GM18507 (cell line): Measurements from ENCODE around the gene EXOC5.

ENCODE experiments used
- DNase-seq: peaks from one replicate; pipeline ENCODE4 v3.0.0; 2011; ENCODE audit warnings: low read depth; ENCODE audit not compliant: insufficient read length; ENCODE audit errors: extremely low spot score
- FAIRE-seq: peaks from 2 replicates; lab custom pipeline; 2011; peaks lifted over from hg19 to GRCh38; lab: Jason Lieb, UNC

The EXOC5 gene

DNA sequence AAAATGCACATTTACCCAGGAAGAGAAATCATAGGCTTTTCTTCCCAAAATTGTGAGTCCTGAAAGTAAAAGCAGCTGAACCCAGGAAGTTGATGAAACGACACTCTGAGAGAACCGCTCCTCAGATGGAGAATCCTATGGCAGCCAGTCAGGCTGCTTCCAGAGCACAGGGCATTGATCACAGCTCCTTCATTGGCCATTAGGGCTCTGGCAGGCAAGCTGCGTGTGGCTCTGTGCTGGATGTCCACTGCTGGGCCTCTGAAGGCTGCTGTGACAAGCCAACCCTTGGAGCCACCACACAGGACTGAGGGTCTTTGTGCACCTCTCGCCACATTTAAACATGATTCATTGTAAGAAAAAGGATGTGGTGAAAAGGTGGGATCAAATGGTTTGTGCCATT, 89.4 kb downstream of the EXOC5 start:
- DNase-seq, result no peak
- no peak for FAIRE-seq

DNA sequence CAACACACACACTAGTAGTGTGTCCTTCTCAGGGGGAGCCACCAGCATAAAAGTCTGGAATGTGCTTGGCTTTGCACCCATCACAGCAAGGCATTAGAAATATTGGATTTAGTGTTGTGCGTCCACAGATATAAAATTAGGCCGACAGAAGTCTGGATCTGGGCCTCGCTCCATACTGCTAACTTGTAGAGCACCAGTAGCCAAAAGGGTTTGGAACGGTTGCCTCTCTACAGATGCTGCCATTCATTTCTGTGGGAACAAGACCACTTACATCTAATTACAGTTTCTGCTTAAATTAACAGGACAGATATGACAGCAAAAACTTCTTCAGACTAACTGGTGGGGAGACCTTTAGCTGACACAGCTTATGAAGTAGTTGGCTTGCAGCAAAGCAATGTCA, 94.2 kb downstream of the EXOC5 start:
- FAIRE-seq (no peak), DNase-seq (no peak)

DNA sequence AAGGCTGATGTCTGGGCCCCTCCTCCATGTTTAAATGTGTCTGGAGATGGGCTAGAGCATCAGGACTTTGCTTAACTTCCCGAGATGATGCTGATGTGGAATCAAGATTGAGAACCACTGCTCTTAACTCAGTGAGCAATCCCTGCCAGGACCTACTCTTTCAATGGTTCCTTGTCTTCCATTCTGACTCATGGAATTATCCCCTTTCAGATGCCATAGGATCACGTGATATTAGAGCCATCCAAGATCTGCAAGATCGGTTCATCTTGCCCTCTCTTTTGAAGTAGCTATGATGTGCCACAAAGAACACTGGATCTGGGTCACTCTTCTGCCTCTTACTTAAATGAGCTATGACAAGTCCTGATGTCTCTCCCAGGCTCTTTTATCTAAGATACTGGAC, 96.8 kb downstream of the EXOC5 start:
- no peak for FAIRE-seq
- no peak for DNase-seq

DNA sequence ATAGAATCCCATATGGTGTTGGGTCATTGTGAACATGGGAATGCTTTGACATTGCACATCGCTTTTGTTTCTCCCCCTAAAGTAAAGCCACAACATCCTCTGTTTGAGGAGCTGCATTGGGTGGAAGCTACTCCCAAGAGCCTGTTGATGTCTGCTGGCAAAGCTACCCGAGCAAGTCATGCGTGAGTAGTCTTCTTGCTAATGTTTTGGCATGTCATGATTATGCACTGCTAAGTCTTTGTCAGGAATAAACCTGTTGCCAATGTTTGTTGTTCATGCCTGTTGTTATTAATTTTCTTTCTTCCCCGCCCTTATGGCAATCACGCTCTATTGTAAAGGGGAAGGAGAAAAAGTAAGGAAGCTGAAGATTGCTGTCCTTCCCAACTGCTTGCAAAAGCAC, 97.3 kb downstream of the EXOC5 start:
- DNase-seq, result no peak

DNA sequence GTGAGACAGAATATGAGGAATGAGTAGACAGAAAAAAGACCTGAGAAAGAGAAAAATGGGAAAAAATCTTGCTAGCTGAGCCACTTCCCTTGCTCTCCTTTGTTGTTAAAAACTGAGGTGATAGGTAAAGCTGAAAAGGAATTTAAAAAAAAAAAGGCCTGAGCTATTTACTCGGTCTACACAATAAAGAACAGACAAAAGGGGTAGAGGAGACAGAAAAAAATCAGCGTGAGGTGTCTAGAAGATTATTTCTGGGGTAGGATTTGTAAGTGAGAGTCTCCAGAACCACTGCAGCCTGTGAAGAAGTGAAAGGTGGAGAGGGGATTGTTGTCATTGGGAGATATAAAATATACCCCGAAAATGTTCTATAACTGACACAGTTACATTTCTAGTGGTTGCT, 98.8 kb downstream of the EXOC5 start:
- DNase-seq, result no peak
- FAIRE-seq, result no peak

More for the DNA sequence above, 97.3 kb downstream of the EXOC5 start:
- no peak for FAIRE-seq

DNA sequence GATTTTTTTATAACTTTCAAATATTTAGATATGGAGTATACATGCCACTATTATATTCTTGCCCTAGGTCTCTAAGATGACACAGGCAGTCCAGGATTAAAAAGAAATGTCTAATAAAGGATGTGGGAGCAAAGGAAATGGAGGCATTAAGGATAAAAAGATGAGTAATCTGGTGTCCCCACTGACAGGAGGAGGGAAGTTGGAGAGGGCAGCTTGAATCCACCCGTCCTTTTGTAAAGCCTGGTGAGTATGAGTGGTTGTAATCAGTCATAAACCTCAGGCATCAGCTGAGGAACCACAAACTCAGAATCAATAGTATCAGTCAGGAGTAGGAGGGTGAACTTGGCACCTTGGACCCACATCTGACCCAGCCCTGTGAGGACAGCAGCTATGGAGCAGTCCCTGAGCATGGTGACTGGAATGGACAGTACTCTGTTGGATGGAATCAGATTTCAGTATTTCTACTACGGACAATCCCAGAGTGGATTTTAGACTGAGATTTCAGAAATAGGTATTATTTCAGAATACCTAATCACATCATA, 100.5 kb downstream of the EXOC5 start:
- no peak for DNase-seq
- no peak for FAIRE-seq

DNA sequence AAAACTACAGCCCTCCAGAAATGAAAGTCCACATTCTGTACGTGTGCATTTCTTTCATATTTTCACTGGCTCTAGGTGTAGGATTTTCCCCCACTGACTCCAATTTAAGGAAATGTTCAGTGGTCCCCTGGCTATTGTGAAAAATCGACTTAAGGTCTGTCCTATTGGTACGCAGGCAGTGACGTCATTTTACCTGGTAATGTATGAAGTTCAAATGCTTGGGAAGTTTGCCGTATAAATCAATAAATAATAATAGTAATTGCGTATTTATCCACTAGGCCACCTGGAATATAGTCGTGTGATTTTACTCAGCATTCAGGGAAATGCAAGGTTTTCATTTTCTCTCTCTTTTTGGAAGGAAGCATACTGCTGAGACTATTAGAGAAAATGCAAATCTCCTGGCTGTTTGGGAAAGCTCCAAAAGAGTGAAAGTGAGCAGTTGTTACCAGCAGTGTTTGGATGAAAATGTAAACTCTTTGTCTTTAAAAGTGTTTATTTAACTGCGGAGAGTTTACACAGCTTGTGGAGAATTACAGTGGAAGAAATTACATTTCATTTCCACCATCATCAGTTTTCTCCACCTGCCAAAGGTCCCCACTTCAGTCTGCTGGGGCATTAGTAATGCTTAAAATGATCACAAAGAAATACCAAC, 107.0 kb downstream of the EXOC5 start:
- FAIRE-seq (no peak), DNase-seq (no peak)

DNA sequence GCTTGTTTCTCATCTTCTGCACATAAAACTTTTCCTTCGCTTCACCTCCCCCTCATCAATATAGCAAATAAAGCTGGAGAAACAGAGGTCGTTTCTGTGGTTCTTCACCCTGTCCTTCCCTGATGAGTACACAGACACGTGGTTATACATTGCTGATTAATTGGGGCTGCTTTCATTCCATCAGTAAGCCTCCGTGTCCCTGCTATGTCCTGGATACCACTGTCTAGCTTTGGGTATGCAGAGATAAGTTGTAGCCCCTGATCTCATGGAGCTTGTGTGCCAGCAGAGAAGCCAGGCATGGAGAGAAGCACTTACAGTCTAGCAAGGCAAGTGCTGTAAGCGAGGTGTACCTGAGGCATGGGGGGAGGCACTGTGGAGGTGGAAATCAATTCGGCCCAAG, 108.4 kb downstream of the EXOC5 start:
- FAIRE-seq (no peak), DNase-seq (no peak)

DNA sequence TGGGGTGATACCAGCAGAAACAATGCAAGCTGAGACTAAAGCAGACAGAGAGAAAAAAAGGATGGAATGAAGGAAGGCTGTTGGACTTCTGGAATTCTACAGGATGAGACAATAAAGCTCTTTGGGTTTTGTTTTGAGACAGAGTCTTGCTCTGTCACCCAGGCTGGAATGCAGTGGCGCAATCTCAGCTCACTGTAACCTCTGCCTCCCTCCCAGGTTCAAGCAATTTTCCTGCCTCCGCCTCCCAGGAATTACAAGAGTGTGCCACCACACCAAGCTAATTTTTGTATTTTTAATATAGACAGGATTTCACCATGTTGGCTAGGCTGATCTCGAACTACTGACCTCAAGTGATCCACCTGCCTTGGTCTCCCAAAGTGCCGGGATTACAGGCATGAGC, 115.4 kb downstream of the EXOC5 start:
- no peak for DNase-seq
- no peak for FAIRE-seq
